ENCODE measurements around the gene SNX27. TPM values are rescaled to one million over a fixed set of nuclear protein-coding genes. Genes with fewer than 3 reads are reported as not detected.
"Not testable (repeated sequence)": the region's sequence is repeated elsewhere in the genome, so short reads cannot be mapped to it uniquely, and the experiment has no call there.

Gene SNX27
- total RNA-seq, 1 experiment from 2014 or later, result 28.5 TPM

GRCh38 chr1:151718666-151719065 is 106.8 kb downstream of the SNX27 start:
- H3K27me3 ChIP-seq (replicated peaks), result peaks cover 33% of the 10 kb centered on the region
- H3K4me3 ChIP-seq, result no peak overlapping the region
- 0 out of 2 replicates have a peak, but pooled peaks cover 5% of the 10 kb centered on the region for H3K4me1 ChIP-seq (replicated peaks)
- H3K36me3 ChIP-seq, result no peaks in the 10 kb centered on the region
- no peak for DNase-seq (ENCODE audit: low read depth in 1 of 2, low spot score in 2 of 2)
- no peak overlapping the region for H3K27ac ChIP-seq
- no peaks in the 10 kb centered on the region; the same call in 1 of the 2 replicates for H3K9me3 ChIP-seq (replicated peaks)

GRCh38 chr1:151720125-151720524 is 108.3 kb downstream of the SNX27 start:
- peaks cover 31% of the 10 kb centered on the region for H3K27me3 ChIP-seq (replicated peaks)
- H3K36me3 ChIP-seq, result no peaks in the 10 kb centered on the region
- no peak for DNase-seq (ENCODE audit: low read depth in 1 of 2, low spot score in 2 of 2)
- no peaks in the 10 kb centered on the region; the same call in 1 of the 2 replicates for H3K9me3 ChIP-seq (replicated peaks)
- no peak overlapping the region for H3K4me3 ChIP-seq
- 0 out of 2 replicates have a peak, but pooled peaks cover 5% of the 10 kb centered on the region for H3K4me1 ChIP-seq (replicated peaks)
- no peak overlapping the region for H3K27ac ChIP-seq

- Histone ChIP-seq H3K27ac (no peak overlapping the region), H3K4me3 (no peak overlapping the region), H3K4me1 (replicated peaks) (0 out of 2 replicates have a peak, but pooled peaks cover 5% of the 10 kb centered on the region), H3K36me3 (no peaks in the 10 kb centered on the region), H3K9me3 (replicated peaks) (no peaks in the 10 kb centered on the region; the same call in 1 of the 2 replicates), H3K27me3 (replicated peaks) (peaks cover 34% of the 10 kb centered on the region)
- peak in 1 of 2 experiments; percentile 13 for DNase-seq (ENCODE audit: low read depth in 1 of 2, low spot score in 2 of 2)
These were observed 108.7 kb downstream of the SNX27 start for GRCh38 chr1:151720554-151720953.

- Histone ChIP-seq H3K4me1 (replicated peaks) (0 out of 2 replicates have a peak, but pooled peaks cover 5% of the 10 kb centered on the region), H3K36me3 (no peaks in the 10 kb centered on the region), H3K27ac (no peak within 1 kb of the TSS), H3K4me3 (peak within 1 kb of the TSS; percentile 28), H3K9me3 (replicated peaks) (no peaks in the 10 kb centered on the region; the same call in 1 of the 2 replicates), H3K27me3 (replicated peaks) (peaks cover 30% of the 10 kb centered on the region)
- DNase-seq (ENCODE audit: low read depth in 1 of 2, low spot score in 2 of 2), result no peak
These were observed 109.3 kb downstream of the SNX27 start, which contains the start of gene RIIAD1 for GRCh38 chr1:151720974-151721787. RIIAD1 (plus strand) TSS chr1:151721522; CDS start chr1:151721537, 15 bp downstream.

GRCh38 chr1:151721788-151722510 is 110.1 kb downstream of the SNX27 start:
- Histone ChIP-seq H3K4me1 (replicated peaks) (0 out of 2 replicates have a peak, but pooled peaks cover 5% of the 10 kb centered on the region), H3K36me3 (no peaks in the 10 kb centered on the region), H3K9me3 (replicated peaks) (no peaks in the 10 kb centered on the region; the same call in 1 of the 2 replicates), H3K27me3 (replicated peaks) (peaks cover 27% of the 10 kb centered on the region), H3K27ac (no peak overlapping the region), H3K4me3 (peak overlapping the region; percentile 28)
- DNase-seq (ENCODE audit: low read depth in 1 of 2, low spot score in 2 of 2), result no peak

GRCh38 chr1:151723726-151724370 is 112.0 kb downstream of the SNX27 start:
- 0 out of 2 replicates have a peak, but pooled peaks cover 5% of the 10 kb centered on the region for H3K4me1 ChIP-seq (replicated peaks)
- no peaks in the 10 kb centered on the region; the same call in 1 of the 2 replicates for H3K9me3 ChIP-seq (replicated peaks)
- H3K4me3 ChIP-seq, result no peak overlapping the region
- no peaks in the 10 kb centered on the region for H3K36me3 ChIP-seq
- DNase-seq (ENCODE audit: low read depth in 1 of 2, low spot score in 2 of 2), result no peak
- H3K27me3 ChIP-seq (replicated peaks), result peaks cover 15% of the 10 kb centered on the region
- H3K27ac ChIP-seq, result no peak overlapping the region

GRCh38 chr1:151728151-151729054 is 116.6 kb downstream of the SNX27 start:
- H3K27me3 ChIP-seq (replicated peaks), result 0 out of 2 replicates have a peak, but pooled peaks cover 4% of the 10 kb centered on the region
- no peak for DNase-seq (ENCODE audit: low read depth in 1 of 2, low spot score in 2 of 2)
- H3K27ac ChIP-seq, result no peak overlapping the region
- H3K36me3 ChIP-seq, result no peaks in the 10 kb centered on the region
- no peaks in the 10 kb centered on the region for H3K4me1 ChIP-seq (replicated peaks)
- H3K4me3 ChIP-seq, result no peak overlapping the region
- H3K9me3 ChIP-seq (replicated peaks), result no peaks in the 10 kb centered on the region

GRCh38 chr1:151729157-151729965 is 117.5 kb downstream of the SNX27 start:
- Histone ChIP-seq H3K36me3 (no peaks in the 10 kb centered on the region), H3K9me3 (replicated peaks) (no peaks in the 10 kb centered on the region), H3K4me1 (replicated peaks) (no peaks in the 10 kb centered on the region), H3K4me3 (no peak overlapping the region), H3K27ac (no peak overlapping the region), H3K27me3 (replicated peaks) (0 out of 2 replicates have a peak, but pooled peaks cover 4% of the 10 kb centered on the region)
- no peak for DNase-seq (ENCODE audit: low read depth in 1 of 2, low spot score in 2 of 2)

- DNase-seq (ENCODE audit: low read depth in 1 of 2, low spot score in 2 of 2), result no peak
- Histone ChIP-seq H3K27ac (no peak overlapping the region), H3K9me3 (replicated peaks) (no peaks in the 10 kb centered on the region), H3K4me1 (replicated peaks) (no peaks in the 10 kb centered on the region), H3K4me3 (no peak overlapping the region), H3K36me3 (no peaks in the 10 kb centered on the region), H3K27me3 (replicated peaks) (0 out of 2 replicates have a peak, but pooled peaks cover 4% of the 10 kb centered on the region)
These were observed 118.1 kb downstream of the SNX27 start for GRCh38 chr1:151729966-151730291.

GRCh38 chr1:151733126-151733525 is 121.3 kb downstream of the SNX27 start:
- H3K27ac ChIP-seq, result no peak overlapping the region
- no peak overlapping the region for H3K4me3 ChIP-seq
- no peaks in the 10 kb centered on the region for H3K36me3 ChIP-seq
- H3K4me1 ChIP-seq (replicated peaks), result no peaks in the 10 kb centered on the region
- peaks cover 4% of the 10 kb centered on the region; the same call in 1 of the 2 replicates for H3K9me3 ChIP-seq (replicated peaks)
- H3K27me3 ChIP-seq (replicated peaks), result no peaks in the 10 kb centered on the region
- DNase-seq (ENCODE audit: low read depth in 1 of 2, low spot score in 2 of 2), result no peak

GRCh38 chr1:151733995-151734394 is 122.1 kb downstream of the SNX27 start:
- not testable (repeated sequence) for H3K36me3 ChIP-seq; DNase-seq (ENCODE audit: low read depth in 1 of 2, low spot score in 2 of 2); H3K9me3 ChIP-seq (replicated peaks); H3K4me1 ChIP-seq (replicated peaks); H3K27me3 ChIP-seq (replicated peaks); H3K27ac ChIP-seq; H3K4me3 ChIP-seq

- peaks cover 4% of the 10 kb centered on the region; the same call in 1 of the 2 replicates for H3K9me3 ChIP-seq (replicated peaks)
- no peak for DNase-seq (ENCODE audit: low read depth in 1 of 2, low spot score in 2 of 2)
- H3K27ac ChIP-seq, result no peak overlapping the region
- no peaks in the 10 kb centered on the region for H3K27me3 ChIP-seq (replicated peaks)
- H3K4me3 ChIP-seq, result no peak overlapping the region
- H3K36me3 ChIP-seq, result no peaks in the 10 kb centered on the region
- no peaks in the 10 kb centered on the region for H3K4me1 ChIP-seq (replicated peaks)
These were observed 125.2 kb downstream of the SNX27 start for GRCh38 chr1:151737026-151737425.

Measured in SJSA1 (cell line).